GM21825 (cell line): ENCODE data around the gene CEP164.

Source experiments
- ATAC-seq: cut with Tn5 transposase; IDR thresholded peaks from one replicate; pipeline ENCODE4 v1.9.1; 2021; ENCODE audit warnings: mild to moderate bottlenecking, moderate library complexity; ENCODE audit not compliant: unreplicated experiment

CEP164 gene

GRCh38 chr11:117356126-117356890, 28.7 kb downstream of the CEP164 start:
- no peak for ATAC-seq

DNA sequence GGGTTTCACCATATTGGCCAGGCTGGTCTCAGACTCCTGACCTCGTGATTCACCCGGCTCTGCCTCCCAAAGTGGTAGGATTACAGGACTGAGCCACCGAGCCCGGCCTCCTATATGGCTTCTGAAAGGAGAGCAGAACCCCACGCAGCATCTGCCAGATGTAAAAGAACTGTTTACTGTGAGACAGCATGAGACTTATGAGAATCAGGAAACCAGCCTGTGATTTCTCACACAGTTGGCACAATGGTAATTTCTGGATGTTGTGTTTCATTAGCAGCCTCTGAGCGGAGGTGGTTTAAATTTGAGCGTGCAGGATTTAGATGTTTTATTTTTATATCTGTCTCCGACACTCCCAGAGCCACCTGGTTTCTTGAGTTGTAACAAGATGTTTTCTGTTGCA, 33.8 kb downstream of the CEP164 start:
- ATAC-seq: no peak

DNA sequence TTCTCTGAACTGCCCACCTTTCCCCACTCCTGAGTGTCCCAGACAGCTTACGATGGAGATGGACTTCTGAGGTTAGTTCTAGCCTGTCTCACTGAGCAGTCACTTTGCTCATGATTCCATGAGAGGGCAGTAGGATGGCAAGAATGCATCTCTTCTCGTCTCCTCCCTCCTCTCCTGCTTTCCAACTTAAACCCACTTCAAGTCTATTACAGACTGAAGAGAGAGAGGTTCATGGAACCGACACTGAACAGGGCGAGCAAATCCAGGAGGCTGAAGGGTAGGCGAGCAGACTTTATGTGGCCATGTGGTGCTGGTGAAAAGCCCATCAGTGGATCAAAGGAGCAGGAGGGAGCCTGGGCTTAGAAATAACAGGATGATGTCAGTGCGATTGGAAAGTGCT, 38.6 kb downstream of the CEP164 start:
- ATAC-seq: no peak

GRCh38 chr11:117366875-117367274, 39.2 kb downstream of the CEP164 start:
- ATAC-seq: no peak

DNA sequence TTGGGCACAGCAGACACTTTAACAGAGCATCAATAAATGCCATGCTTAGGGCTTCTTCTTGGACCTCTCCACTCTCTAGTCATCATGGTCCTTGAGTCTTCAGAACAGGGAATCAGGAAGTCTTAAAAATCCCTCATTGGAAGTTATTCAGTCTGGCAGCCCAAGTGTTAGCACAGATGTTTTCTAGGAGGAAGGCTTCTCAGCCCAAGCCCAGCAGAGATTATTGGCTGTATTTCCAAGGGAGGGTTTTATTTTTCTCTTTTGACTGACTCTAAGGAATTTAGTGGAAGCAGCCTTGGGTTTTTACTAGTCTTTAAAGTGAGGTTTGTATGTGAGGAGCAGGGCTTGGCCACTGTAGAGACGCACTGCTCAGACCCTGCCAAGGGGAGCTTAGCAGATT, 41.9 kb downstream of the CEP164 start:
- ATAC-seq: no peak

DNA sequence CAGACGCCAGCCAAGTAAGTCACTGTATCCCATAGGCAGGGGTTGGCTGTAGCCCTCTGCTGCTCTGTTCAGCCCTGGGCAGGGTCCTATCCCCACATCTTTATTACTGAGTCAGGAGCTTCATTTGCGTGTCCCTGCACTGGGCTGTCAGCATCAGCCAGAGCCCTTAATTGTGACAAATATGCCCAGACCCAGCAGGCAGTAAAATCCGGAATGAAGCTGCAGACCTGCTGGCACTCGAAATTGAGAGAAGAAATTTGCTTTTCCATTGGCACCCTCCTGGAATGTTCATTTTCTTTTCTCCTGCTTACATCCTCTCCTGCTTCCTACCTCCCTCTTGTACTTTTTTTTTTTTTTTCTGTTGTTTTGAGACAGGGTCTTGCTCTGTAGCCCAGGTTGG, 43.8 kb downstream of the CEP164 start:
- no peak for ATAC-seq

DNA sequence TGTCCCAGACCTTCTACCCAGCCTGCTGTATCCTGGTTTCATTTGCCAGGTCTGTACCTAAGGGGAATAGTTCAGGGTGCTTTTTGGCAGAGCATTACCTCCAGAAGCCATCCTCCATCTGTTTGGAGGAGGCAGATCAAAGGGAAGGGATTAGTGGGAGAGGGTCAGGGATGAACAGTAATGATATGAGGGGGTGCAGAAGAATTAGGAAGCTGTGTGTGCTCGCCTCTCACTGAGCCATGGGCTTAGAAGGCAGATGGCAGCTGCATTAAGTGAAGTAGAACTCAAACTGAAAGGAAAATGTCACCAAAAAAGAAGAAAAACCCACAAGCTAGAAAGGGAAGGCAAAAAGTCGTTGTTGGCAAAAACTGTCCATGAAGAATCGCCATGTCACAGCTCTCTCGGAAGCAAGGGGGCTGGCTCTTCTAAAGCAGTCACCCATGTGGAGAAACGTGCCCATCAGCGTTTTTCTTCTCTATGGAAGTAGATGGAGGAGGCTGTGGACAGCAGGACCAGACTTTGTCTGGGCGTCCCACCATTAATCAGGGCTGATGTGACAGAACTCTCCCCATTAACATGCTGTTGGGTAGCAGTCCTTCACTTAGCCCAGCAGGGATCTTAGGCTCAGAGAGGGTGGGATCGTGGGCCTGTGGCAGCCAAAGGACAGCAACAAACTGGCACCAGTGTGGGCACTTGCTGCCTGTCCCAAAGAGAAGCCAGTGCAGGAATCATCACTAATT, 46.8 kb downstream of the CEP164 start:
- no peak for ATAC-seq

- no peak for ATAC-seq
Measured at GRCh38 chr11:117375960-117376359, 48.3 kb downstream of the CEP164 start.

- ATAC-seq: no peak
Measured at GRCh38 chr11:117376517-117376916, 48.9 kb downstream of the CEP164 start.

GRCh38 chr11:117378976-117379865, 51.6 kb downstream of the CEP164 start:
- ATAC-seq: no peak

DNA sequence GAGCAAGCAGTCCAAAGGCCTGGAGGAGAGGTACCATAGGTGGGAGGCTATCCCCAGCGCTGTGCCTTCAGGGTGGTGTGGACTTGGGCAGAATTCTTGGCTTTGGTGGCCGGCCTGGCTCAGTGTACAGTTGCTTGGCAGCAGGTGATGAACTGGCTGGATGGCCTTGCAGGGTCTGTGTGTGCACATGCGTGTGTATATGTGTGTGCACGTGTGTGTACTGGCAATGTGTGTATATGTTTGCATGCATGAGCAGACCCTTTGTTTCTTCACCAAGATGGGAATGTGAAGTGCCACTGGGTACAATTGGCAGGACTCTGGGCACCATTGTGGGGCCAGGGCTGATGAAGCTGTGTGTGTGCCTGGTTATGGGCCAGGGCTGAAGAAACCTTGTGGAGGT, 53.0 kb downstream of the CEP164 start:
- no peak for ATAC-seq

GRCh38 chr11:117381481-117382387, 54.1 kb downstream of the CEP164 start:
- no peak for ATAC-seq

DNA sequence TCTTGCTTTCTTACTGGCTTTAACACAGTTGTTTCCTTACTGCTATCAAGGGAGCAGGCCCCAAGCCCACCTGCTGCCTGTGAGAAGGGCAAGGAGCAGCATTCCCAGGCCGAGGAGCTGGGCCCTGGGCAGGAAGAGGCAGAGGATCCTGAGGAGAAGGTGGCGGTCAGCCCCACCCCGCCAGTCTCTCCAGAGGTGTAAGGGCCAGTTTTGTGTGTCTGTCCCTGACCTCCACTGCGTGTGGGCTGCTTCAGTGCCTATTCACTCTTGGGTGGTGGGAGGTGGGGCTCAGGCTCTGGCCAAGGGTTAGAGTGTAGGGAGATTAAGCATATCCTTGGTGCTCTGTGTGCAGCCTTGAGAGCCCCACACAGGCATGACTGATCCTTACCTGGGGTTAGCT, 55.1 kb downstream of the CEP164 start:
- ATAC-seq: no peak

DNA sequence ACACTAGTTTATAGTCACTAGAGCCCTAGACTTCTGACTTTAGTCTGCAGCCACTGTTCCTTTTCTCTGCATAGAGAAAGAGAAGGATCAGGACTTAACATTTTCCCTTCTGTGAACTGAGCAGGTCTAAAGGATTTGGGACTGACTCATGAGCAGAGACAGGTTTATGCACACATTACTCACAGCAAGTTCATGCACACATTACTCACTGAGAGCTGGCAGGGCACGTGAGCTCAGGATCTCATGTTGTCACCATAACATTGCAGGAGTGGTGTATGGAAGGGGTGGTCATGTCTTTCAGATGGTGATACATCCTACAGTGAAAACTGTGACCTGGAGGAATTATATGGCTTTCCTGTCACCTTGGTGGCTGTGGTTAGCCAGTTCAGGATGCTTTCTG, 56.4 kb downstream of the CEP164 start:
- no peak for ATAC-seq

DNA sequence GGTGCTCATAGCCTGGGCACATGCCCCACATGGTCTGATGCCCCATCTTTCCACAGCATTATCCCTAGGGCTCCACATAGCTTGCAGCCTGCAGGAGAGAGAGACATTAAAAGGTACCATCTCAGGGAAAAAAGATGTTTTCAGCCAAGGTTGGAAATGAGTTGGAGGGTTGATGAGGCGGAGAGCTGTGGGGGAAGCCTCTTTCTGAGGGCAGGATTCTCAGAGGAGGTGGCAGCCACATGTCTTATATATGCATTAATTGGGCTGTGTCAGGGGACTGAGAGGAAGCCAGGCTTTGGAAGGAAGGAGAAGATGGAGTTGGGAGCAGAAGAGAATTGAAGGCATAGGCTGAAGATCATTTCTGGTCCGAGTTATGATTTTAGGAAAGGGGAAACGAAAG, 57.8 kb downstream of the CEP164 start:
- ATAC-seq: no peak

GRCh38 chr11:117385906-117386305, 58.3 kb downstream of the CEP164 start:
- ATAC-seq: no peak

GRCh38 chr11:117387992-117388755, 60.5 kb downstream of the CEP164 start:
- ATAC-seq: no peak

DNA sequence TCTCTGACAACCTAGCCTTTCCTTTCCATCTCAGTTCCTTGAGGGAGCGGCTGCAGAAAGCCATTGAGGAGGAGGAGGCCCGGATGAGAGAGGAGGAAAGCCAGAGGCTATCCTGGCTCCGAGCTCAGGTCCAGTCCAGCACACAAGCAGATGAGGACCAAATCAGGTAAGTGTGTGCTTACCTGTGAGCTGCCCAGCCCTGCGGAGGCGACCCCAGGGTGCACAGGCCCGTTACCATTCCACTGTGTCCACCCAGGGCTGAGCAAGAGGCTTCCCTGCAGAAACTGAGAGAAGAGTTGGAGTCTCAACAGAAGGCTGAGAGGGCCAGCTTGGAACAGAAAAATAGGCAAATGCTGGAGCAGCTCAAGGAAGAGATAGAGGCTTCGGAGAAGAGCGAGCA, 63.1 kb downstream of the CEP164 start:
- no peak for ATAC-seq

GRCh38 chr11:117391181-117391580, 63.5 kb downstream of the CEP164 start:
- ATAC-seq: no peak
